IMR-90 (cell line): Measurements from ENCODE around the gene GNB1L. TPM values are rescaled to one million over a fixed set of nuclear protein-coding genes. Genes with fewer than 3 reads are reported as not detected.
A peak's percentile ranks its signal among the peaks of the same experiment; 100 is the strongest.

Experiments used
- ATAC-seq: fragments of 200-7000 bp; cut with Tn5 transposase; 2 replicates; pipeline ENCODE4 v1.9.1; 2020; ENCODE audit warnings: low read depth, mild to moderate bottlenecking, moderate library complexity
- BruUV-seq: library from RNA; stranded (reverse); fragments of 400-500 nt; replicated peaks from 2 replicates; lab custom pipeline; 2021; lab: Mats Ljungman, UMichigan
- CTCF ChIA-PET: fragments of 300-600 bp; formaldehyde crosslinking; extraction: SDS; loops from one replicate; lab custom pipeline; 2021; ENCODE audit warnings: antibody characterized with exemption; lab: Yijun Ruan, JAX
- POLR2A ChIA-PET: fragments of 300-600 bp; sonication (Branson Sonifier 250); formaldehyde crosslinking; loops from one replicate; lab custom pipeline; 2022; ENCODE audit warnings: antibody characterized with exemption; ENCODE audit not compliant: unreplicated experiment; lab: Charles Lee
- DNase-seq: peaks from one replicate; pipeline ENCODE4 v3.0.0; 2013
- H2AFZ ChIP-seq: replicated peaks from 2 replicates; pipeline ENCODE3; 2013; ENCODE audit warnings: low read length, mild to moderate bottlenecking; ENCODE audit not compliant: poor library complexity
- H2AK5ac ChIP-seq: 2 replicates; pipeline ENCODE4 v1.6.1; 2013; ENCODE audit warnings: low read depth, low read length, inconsistent platforms
- H2AK9ac ChIP-seq: replicated peaks from 2 replicates; pipeline ENCODE3; 2013; ENCODE audit warnings: mild to moderate bottlenecking, low read depth, low read length, moderate library complexity; ENCODE audit not compliant: poor library complexity
- H2BK120ac ChIP-seq: 2 replicates; pipeline ENCODE4 v1.6.1; 2013; ENCODE audit warnings: low read depth, low read length, inconsistent platforms
- H2BK15ac ChIP-seq: 3 replicates; pipeline ENCODE4 v1.6.1; 2013; ENCODE audit warnings: low read depth, low read length, inconsistent platforms
- H2BK20ac ChIP-seq: 2 replicates; pipeline ENCODE4 v1.6.1; 2013; ENCODE audit warnings: low read depth, mild to moderate bottlenecking, inconsistent platforms, low read length, moderate library complexity
- H2BK5ac ChIP-seq: 2 replicates; pipeline ENCODE4 v1.6.1; 2013; ENCODE audit warnings: mild to moderate bottlenecking, low read depth, low read length, inconsistent platforms; ENCODE audit not compliant: poor library complexity, severe bottlenecking
- H3K14ac ChIP-seq: replicated peaks from 2 replicates; pipeline ENCODE4 v1.6.1; 2013; ENCODE audit warnings: low read depth, low read length, inconsistent platforms
- H3K18ac ChIP-seq: 2 replicates; pipeline ENCODE4 v1.6.1; 2013; ENCODE audit warnings: low read depth, low read length, control low read depth
- H3K23ac ChIP-seq: 2 replicates; pipeline ENCODE4 v1.6.1; 2013; ENCODE audit warnings: low read depth, low read length, inconsistent platforms
- H3K27ac ChIP-seq: 2 replicates; pipeline ENCODE4 v1.5.1; 2013; ENCODE audit warnings: mild to moderate bottlenecking, control low read depth, low read length; ENCODE audit not compliant: insufficient read depth
- H3K27me3 ChIP-seq: 2 replicates; pipeline ENCODE4 v1.6.1; 2013; ENCODE audit warnings: low read length; ENCODE audit not compliant: control insufficient read depth, insufficient read depth
- H3K36me3 ChIP-seq: 2 replicates; pipeline ENCODE4 v1.6.1; 2013; ENCODE audit warnings: low read length, mixed read lengths; ENCODE audit not compliant: control insufficient read depth, insufficient read depth
- H3K4ac ChIP-seq: 2 replicates; pipeline ENCODE4 v1.6.1; 2013; ENCODE audit warnings: low read depth, low read length, inconsistent platforms
- H3K4me1 ChIP-seq: 2 replicates; pipeline ENCODE4 v1.6.1; 2013; ENCODE audit warnings: low read length, mixed read lengths; ENCODE audit not compliant: control insufficient read depth, insufficient read depth
- H3K4me2 ChIP-seq: 2 replicates; pipeline ENCODE4 v1.6.1; 2013; ENCODE audit warnings: low read depth, mild to moderate bottlenecking, control low read depth, low read length, moderate library complexity
- H3K4me3 ChIP-seq: 2 replicates; pipeline ENCODE4 v1.5.1; 2013; ENCODE audit warnings: low read depth, mild to moderate bottlenecking, control low read depth, low read length, moderate library complexity; ENCODE audit not compliant: insufficient read depth
- H3K56ac ChIP-seq: 2 replicates; pipeline ENCODE4 v1.6.1; 2013; ENCODE audit warnings: low read length, inconsistent platforms; ENCODE audit not compliant: insufficient read depth; ENCODE audit errors: extremely low read depth
- H3K79me1 ChIP-seq, 2 experiments: 2 replicates each; pipeline ENCODE4 v1.6.1; 2013; ENCODE audit warnings: low read length in 2 of 2, inconsistent platforms in 1 of 2, low read depth in 1 of 2
- H3K9ac ChIP-seq: 2 replicates; pipeline ENCODE4 v1.6.1; 2013; ENCODE audit warnings: low read depth, low read length, control low read depth
- H3K9me1 ChIP-seq: 2 replicates; pipeline ENCODE4 v1.6.1; 2013; ENCODE audit warnings: low read length, inconsistent platforms; ENCODE audit not compliant: insufficient read depth
- H3K9me3 ChIP-seq: 2 replicates; pipeline ENCODE4 v1.6.1; 2013; ENCODE audit warnings: low read length; ENCODE audit not compliant: control insufficient read depth, insufficient read depth
- H4K20me1 ChIP-seq: 2 replicates; pipeline ENCODE4 v1.6.1; 2013; ENCODE audit warnings: low read length, inconsistent platforms; ENCODE audit not compliant: insufficient read depth
- H4K5ac ChIP-seq: 2 replicates; pipeline ENCODE4 v1.6.1; 2013; ENCODE audit warnings: mild to moderate bottlenecking, low read depth, low read length, control low read depth
- H4K8ac ChIP-seq, 2 experiments: 2 replicates each; pipeline ENCODE4 v1.6.1; 2013; ENCODE audit warnings: low read depth in 2 of 2, low read length in 2 of 2, control low read depth in 1 of 2, inconsistent platforms in 1 of 2
- H4K91ac ChIP-seq: 2 replicates; pipeline ENCODE4 v1.6.1; 2013; ENCODE audit warnings: low read depth, low read length, inconsistent platforms; ENCODE audit not compliant: insufficient read depth
- MXI1 ChIP-seq: IDR thresholded peaks from 2 replicates; pipeline ENCODE4 v1.6.1; 2012; ENCODE audit warnings: low read depth, mild to moderate bottlenecking, low read length, moderate library complexity, borderline replicate concordance
- RAD21 ChIP-seq: IDR thresholded peaks from 2 replicates; pipeline ENCODE4 v1.6.1; 2012; ENCODE audit warnings: low read length, improper control_type of control experiment
- WGBS, 2 experiments: methylation state at CpG; one replicate each; pipeline versions ENCODE4 v1.1.5 to v1.1.7; 2013; ENCODE audit warnings: missing lambda C conversion rate in 2 of 2; ENCODE audit not compliant: insufficient read length in 1 of 2; ENCODE audit errors: extremely low coverage in 2 of 2; 5-methylcytosine and 5-hydroxymethylcytosine counted together
- dilution Hi-C: fragments of 300-500 bp; cut with HindIII; formaldehyde crosslinking; loops from one replicate; pipeline ENCODE4 v1.14.3; 2018; ENCODE audit warnings: low sequenced_read_pairs; ENCODE audit not compliant: unreplicated experiment
- in situ Hi-C: fragments of 300-500 bp; cut with MboI; formaldehyde crosslinking; loops from 3 replicates; pipeline ENCODE4 v1.14.3; 2019; ENCODE audit warnings: low sequenced_read_pairs, inconsistent platforms, mixed read lengths
- intact Hi-C: fragments of 100-400 bp; cut with micrococcal nuclease; formaldehyde crosslinking; loops from 2 replicates; pipeline ENCODE4 v1.10.0; 2022
- polyA plus RNA-seq, 3 experiments: library from polyadenylated mRNA; depleted of rRNA; stranded (reverse); fragments of >200 nt; gene quantifications; 2 replicates each; pipeline ENCODE4 v1.2.3, GENCODE V29; 2012; ENCODE audit warnings: low replicate concordance in 1 of 3
- total RNA-seq: library from RNA; depleted of rRNA; stranded (reverse); fragments of >200 nt; gene quantifications from 2 replicates; pipeline ENCODE4 v1.2.3, GENCODE V29; 2012

GNB1L gene
- total and polyA plus RNA-seq, 2 of the 4 experiments (the other 2 are of a cell fraction): 2.5 to 4.4 TPM

- no peak for TF ChIP-seq RAD21
- TF ChIP-seq MXI1: no peak
- no peak overlapping the region for H3K18ac ChIP-seq
- H4K5ac ChIP-seq: no peak overlapping the region
- H3K9me3 ChIP-seq: peaks cover 4% of the 10 kb centered on the region; the same call in 1 of the 2 replicates
- no peak overlapping the region for H3K9ac ChIP-seq
- no peak overlapping the region for H2AK5ac ChIP-seq
- H2BK5ac ChIP-seq: no peak overlapping the region
- no peak overlapping the region for H3K4ac ChIP-seq
- DNase-seq (no peak), ATAC-seq (peak; percentile 30)
- peaks cover 4% of the 10 kb centered on the region; the same call in 1 of the 2 replicates for H3K4me1 ChIP-seq
- intact Hi-C loops (no loop called here), in situ Hi-C loops (no loop called here), dilution Hi-C loops (no loop called here)
- H2BK120ac ChIP-seq: no peak overlapping the region
- no peak overlapping the region for H2AK9ac ChIP-seq
- no TSS peak for BruUV-seq
- H3K23ac ChIP-seq: no peak overlapping the region
- no peak overlapping the region for H2BK20ac ChIP-seq
- H3K4me2 ChIP-seq: peak overlapping the region; percentile 63; the same call in 1 of the 2 replicates
- no peaks in the 10 kb centered on the region for H3K9me1 ChIP-seq
- peak overlapping the region; percentile 7; the same call in 1 of the 2 replicates for H3K4me3 ChIP-seq
- H4K91ac ChIP-seq: no peak overlapping the region
- CTCF ChIA-PET: interaction anchor here (1.3 kb wide), 1 partner anchor 31 kb away, joined by 4 read pairs; no protein-coding TSS in a partner anchor
- no peak overlapping the region for H4K8ac ChIP-seq
- 1% methylated on average over 17 of the region's 117 CpGs; no CpG with 5 or more reads in 1 of the 2 experiments for WGBS, 2 experiments
- no peak overlapping the region for H3K56ac ChIP-seq
- POLR2A ChIA-PET: no interaction called here
- no peak overlapping the region for H2BK15ac ChIP-seq
- peaks cover 93% of the 10 kb centered on the region for H3K27me3 ChIP-seq
- H3K79me1 ChIP-seq: no peaks in the 10 kb centered on the region
- H3K36me3 ChIP-seq: no peaks in the 10 kb centered on the region
- peak overlapping the region; percentile 67 for H2AFZ ChIP-seq
- no peak overlapping the region for H3K14ac ChIP-seq
- peaks cover 2% of the 10 kb centered on the region; the same call in 1 of the 2 replicates for H4K20me1 ChIP-seq
- H3K27ac ChIP-seq: no peak overlapping the region
Observed at GRCh38 chr22:19760951-19761724, 93.5 kb downstream of the GNB1L start.
